Tibial nerve (tissue), 4 donors: ENCODE results near the gene MYOCOS.

ENCODE experiments used
- EP300 ChIP-seq, 2 donors: sonication (generic); formaldehyde crosslinking; IDR thresholded peaks; one replicate each; pipeline ENCODE4 v1.6.1; 2017; ENCODE audit warnings: antibody characterized with exemption in 2 of 2, mild to moderate bottlenecking in 1 of 2
- POLR2A ChIP-seq, 2 donors: fragments of 450-650 bp; IDR thresholded peaks; one replicate each; pipeline ENCODE4 v1.6.1; 2017; ENCODE audit warnings: antibody characterized with exemption in 2 of 2, mild to moderate bottlenecking in 2 of 2, moderate library complexity in 2 of 2
- TF ChIP-seq, protein P1 (sequence below), 5 experiments: fragments of 200-600 bp in 3 of 5; fragments of 450-650 bp in 2 of 5; sonication (generic) in 3 of 5; IDR thresholded peaks; one replicate each; pipeline ENCODE4 v1.5.1; 2016 to 2019; ENCODE audit warnings: antibody characterized with exemption in 5 of 5, mild to moderate bottlenecking in 3 of 5, moderate library complexity in 2 of 5

DNA sequence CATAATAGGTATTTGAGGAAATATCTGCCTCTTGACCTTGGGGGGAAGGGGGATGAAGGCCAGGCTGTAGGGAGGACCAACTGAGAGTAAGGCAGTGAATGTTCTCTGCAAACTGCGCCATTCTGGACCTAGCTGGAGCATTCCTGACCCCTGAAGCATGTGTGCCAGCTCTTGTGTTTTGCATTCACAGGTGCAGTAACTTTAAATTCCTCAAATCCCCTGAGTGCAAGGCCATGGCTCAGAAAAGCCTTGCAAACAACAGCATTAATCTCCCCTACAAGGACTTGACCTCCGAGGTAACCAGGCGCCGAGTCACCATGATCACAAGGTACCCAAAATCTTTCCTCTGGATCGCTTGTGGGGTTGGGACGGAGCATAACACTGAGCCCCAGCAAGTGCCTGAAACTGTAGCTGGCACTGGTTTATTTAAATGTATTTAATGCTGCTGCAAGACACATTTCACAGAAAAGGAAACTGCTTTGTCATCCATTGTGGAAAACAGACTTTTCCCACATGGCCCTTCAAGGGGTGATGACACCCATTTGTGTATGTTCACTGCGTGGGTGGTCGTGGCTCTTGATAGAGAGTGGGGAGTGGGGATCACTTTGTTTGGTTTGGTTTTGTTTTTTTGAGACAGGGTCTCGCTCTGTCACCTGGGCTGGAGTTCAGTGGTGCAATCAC is 1.7 kb downstream of the MYOCOS start:
- no peak for TF ChIP-seq POLR2A (IDR thresholded peaks at IDR 0.05)
- TF ChIP-seq EP300 (IDR thresholded peaks at IDR 0.05) = no peak
- TF ChIP-seq, protein P1, sequence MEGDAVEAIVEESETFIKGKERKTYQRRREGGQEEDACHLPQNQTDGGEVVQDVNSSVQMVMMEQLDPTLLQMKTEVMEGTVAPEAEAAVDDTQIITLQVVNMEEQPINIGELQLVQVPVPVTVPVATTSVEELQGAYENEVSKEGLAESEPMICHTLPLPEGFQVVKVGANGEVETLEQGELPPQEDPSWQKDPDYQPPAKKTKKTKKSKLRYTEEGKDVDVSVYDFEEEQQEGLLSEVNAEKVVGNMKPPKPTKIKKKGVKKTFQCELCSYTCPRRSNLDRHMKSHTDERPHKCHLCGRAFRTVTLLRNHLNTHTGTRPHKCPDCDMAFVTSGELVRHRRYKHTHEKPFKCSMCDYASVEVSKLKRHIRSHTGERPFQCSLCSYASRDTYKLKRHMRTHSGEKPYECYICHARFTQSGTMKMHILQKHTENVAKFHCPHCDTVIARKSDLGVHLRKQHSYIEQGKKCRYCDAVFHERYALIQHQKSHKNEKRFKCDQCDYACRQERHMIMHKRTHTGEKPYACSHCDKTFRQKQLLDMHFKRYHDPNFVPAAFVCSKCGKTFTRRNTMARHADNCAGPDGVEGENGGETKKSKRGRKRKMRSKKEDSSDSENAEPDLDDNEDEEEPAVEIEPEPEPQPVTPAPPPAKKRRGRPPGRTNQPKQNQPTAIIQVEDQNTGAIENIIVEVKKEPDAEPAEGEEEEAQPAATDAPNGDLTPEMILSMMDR (IDR thresholded peaks at IDR 0.05) = no peak
